Measurements from ENCODE around the gene WDR20.
A peak's percentile ranks its signal among the peaks of the same experiment; 100 is the strongest.
"Not testable (repeated sequence)": the region's sequence is repeated elsewhere in the genome, so short reads cannot be mapped to it uniquely, and the experiment has no call there.

WDR20 gene

DNA sequence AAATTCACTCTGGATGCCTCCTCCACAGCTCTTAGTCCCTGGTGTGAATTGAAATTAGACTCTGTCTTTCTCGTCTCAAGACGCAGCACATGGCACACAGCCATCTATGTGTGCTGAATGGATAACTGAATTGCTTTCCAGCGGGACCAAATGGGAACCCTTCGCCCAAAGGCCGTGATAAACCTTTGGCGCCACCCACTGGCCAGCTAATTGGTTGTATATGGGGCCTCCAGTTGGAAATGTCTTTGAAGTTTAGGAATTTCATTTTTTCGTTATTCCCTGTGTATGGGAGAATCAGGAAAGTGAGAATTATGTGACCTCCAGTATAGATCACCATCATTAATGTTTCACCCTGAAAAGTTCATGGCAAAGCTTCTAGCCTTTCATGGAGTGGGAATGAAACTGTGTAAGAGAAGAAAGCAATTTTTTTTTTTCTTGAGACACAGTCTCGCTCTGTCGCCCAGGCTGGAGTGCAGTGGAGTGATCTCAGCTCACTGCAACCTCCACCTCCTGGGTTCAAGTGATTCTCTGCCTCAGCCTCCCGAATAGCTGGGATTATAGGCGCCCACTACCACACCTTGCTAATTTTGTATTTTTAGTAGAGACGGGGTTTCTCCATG, 43.0 kb upstream of the WDR20 start:
- TF ChIP-seq, protein P1, sequence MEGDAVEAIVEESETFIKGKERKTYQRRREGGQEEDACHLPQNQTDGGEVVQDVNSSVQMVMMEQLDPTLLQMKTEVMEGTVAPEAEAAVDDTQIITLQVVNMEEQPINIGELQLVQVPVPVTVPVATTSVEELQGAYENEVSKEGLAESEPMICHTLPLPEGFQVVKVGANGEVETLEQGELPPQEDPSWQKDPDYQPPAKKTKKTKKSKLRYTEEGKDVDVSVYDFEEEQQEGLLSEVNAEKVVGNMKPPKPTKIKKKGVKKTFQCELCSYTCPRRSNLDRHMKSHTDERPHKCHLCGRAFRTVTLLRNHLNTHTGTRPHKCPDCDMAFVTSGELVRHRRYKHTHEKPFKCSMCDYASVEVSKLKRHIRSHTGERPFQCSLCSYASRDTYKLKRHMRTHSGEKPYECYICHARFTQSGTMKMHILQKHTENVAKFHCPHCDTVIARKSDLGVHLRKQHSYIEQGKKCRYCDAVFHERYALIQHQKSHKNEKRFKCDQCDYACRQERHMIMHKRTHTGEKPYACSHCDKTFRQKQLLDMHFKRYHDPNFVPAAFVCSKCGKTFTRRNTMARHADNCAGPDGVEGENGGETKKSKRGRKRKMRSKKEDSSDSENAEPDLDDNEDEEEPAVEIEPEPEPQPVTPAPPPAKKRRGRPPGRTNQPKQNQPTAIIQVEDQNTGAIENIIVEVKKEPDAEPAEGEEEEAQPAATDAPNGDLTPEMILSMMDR (conservative IDR thresholded peaks at IDR 0.05), result peak; percentile 86
- peak overlapping the region; percentile 54 for H3K27ac ChIP-seq

DNA sequence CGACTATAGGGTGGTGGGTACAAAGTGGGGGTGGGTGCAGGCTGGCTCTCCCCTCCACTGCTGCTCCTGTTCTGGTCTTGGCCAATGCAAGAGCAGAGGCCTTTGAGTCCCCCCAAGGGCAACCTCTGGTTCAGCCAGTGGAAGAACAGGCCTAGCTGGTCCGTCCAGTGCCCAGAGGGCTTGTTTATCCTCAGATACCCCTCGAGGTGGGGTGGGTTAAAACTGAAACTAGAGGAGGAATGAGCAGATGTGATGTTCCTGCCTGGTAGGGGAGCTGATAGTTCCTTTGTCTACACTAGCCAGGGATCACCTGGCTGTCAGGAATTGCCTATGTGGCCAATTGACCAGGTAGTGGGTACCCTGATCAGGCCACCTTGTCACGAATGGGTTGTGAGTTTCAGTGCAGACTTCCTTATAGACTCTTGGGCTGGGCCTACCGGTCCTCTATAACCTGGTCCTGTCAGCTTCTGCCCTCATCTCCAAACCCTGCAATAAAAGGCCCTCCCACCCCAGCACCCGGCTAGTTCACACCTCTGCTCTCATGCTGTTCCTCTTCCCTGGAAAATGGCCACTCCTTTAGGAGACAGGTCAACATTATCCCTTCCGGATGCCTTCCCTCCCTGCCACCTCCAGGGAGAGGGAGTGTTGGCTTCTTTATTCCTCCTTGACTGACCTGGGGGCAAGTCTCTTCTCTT, 42.1 kb upstream of the WDR20 start:
- peak overlapping the region; percentile 54 for H3K27ac ChIP-seq
- TF ChIP-seq, protein P1 (conservative IDR thresholded peaks at IDR 0.05), result no peak

DNA sequence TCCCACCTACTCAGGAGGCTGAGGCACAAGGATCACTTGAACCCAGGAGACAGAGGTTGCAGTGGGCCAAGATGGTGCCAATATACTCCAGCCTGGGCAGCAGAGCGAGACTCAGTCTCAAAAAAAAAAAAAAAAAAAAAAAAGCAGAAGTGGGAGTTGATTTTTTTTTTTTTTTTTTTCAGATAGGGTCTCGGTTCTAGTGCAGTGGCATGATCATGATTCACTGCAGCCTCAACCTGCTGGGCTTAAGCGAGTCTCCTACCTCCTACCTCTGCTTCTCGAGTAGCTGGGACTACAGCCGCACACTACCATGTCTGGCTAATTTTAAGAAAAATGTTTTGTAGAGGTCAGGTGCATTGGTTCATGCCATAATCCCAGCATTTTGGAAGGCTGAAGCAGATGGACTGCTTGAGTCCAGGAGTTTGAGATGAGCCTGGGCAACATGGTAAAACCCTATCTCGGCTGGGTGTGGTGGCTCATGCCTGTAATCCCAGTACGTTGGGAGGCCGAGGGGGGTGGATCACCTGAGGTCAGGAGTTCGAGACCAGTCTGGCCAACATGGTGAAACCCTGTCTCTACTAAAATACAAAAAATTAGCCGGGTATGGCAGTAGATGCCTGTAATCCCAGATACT, 36.5 kb upstream of the WDR20 start:
- TF ChIP-seq, protein P1 (conservative IDR thresholded peaks at IDR 0.05), result no peak
- no peak overlapping the region for H3K27ac ChIP-seq

DNA sequence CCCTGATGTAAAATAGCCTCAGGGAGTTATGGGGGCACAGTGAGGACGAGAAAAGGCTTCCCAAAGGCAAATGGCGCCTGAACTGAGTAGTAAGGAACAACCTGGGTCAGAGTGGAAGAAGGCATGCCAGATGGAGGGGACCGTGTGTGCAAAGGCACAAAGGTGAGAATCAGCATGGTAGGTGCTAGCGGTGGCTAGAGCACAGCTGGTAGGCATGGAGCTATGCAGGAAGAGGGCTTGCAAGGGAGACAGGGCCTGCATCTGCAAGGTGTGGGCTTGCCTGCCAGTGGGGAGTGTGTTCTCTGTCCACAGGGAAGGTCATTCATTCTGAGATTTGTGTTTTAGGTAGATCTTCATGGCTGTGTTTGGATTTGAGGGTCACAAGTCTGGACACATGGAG, 34.3 kb upstream of the WDR20 start:
- no peak overlapping the region for H3K27ac ChIP-seq
- TF ChIP-seq, protein P1 (conservative IDR thresholded peaks at IDR 0.05), result no peak

DNA sequence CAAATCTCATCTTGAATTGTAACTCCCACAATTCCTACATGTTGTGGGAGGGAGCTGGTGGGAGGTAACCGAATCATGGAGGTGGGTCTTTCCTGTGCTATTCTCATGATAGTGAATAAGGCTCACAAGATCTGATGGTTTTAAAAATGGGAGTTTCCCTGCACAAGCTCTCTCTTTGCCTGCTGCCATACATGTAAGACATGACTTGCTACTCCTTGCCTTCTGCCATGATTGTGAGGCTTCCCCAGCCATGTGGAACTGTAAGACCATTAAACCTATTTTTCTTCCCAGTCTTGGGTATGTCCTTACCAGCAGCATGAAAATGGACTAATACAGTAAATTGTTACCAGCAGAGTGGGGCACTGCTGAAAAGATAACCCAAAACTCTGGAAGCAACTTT, 30.4 kb upstream of the WDR20 start:
- not testable (repeated sequence) for H3K27ac ChIP-seq

DNA sequence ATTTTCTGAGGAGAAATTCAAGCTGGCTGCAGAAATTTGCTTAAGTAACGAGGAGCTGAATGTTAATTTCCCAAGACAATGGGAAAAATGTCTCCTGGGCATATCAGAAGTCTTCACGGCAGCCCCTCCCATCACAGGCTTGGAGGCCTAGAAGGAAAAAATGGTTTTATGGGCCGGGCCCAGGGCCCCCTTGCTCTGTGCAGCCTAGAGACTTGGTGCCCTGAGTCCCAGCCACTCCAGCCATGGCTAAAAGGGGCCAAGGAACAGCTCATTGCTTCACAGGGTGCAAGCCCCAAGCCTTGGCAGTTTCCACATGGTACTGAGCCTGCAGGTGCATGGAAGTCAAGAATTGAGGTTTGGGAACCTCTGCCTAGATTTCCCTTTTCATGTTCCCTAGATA, 28.6 kb upstream of the WDR20 start:
- no peak overlapping the region for H3K27ac ChIP-seq
- TF ChIP-seq, protein P1 (conservative IDR thresholded peaks at IDR 0.05), result no peak

DNA sequence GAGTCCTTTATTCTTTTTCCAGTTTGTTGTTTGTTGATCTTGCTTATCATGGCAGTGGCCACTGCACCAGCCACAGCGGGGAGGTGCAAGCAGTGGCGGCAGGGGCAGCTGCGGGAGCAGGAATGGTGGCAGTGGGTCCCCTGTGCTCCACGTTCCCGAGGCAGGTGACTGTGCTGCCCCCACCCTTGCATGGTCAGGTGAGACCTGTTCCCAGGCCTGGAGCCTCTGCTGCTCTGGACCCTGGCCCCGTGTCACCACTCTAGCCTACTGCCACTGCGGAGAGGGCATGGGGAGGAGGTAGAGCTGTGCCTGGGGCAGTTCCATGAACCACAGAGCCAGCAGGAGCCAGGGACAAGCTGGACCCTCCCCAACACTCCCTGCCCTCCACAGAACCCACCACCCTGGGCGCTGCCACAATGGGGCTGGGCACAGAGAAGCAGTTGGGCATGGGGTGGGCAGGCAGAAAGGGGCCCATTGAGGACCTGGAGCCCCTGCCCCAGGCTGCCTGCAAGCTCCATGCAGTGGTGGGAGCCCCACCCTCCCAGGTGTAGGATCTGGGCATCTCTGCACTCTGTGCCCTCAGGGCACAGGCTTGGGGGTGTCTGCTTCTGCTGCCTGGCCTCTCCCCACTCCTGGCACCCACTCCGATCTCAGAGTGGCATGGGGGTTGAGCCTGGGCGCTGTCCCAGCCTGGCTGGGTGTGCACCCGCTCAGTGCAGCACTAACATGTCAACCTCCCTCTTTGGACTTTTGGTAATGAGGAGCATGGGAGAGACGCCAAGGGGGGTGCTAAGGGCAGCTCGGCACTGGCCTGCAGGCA, 23.1 kb upstream of the WDR20 start:
- TF ChIP-seq, protein P1 (conservative IDR thresholded peaks at IDR 0.05), result no peak
- H3K27ac ChIP-seq, result no peak overlapping the region
